Spinal cord (tissue), 10 donors: Measurements from ENCODE around the gene ITPK1. TPM values are rescaled to one million over a fixed set of nuclear protein-coding genes. Genes with fewer than 3 reads are reported as not detected.
"Not testable (repeated sequence)": the region's sequence is repeated elsewhere in the genome, so short reads cannot be mapped to it uniquely, and the experiment has no call there.

Experiments
- DNase-seq, 6 donors: peaks; one replicate each; pipeline versions ENCODE4 v3.0.0 to v3.0.0-alpha.2; 2013 to 2015; ENCODE audit warnings: low spot score in 6 of 6, low read depth in 4 of 6
- H3K27ac ChIP-seq: one replicate; pipeline ENCODE4 v1.5.1; 2013; ENCODE audit warnings: low read depth, low read length, control low read depth
- H3K27me3 ChIP-seq: one replicate; pipeline ENCODE4 v1.6.1; 2013; ENCODE audit warnings: low read length; ENCODE audit not compliant: control insufficient read depth, insufficient read depth
- H3K36me3 ChIP-seq: one replicate; pipeline ENCODE4 v1.6.1; 2013; ENCODE audit warnings: low read length; ENCODE audit not compliant: control insufficient read depth, insufficient read depth
- H3K4me1 ChIP-seq: one replicate; pipeline ENCODE4 v1.6.1; 2013; ENCODE audit warnings: low read length; ENCODE audit not compliant: control insufficient read depth, insufficient read depth
- H3K4me3 ChIP-seq: one replicate; pipeline ENCODE4 v1.5.1; 2013; ENCODE audit warnings: low read depth, low read length, control low read depth
- H3K9me3 ChIP-seq: one replicate; pipeline ENCODE4 v1.6.1; 2013; ENCODE audit warnings: low read length; ENCODE audit not compliant: control insufficient read depth, insufficient read depth
- WGBS: methylation state at CpG from one replicate; pipeline ENCODE4 v1.1.5; 2013; ENCODE audit warnings: missing lambda C conversion rate; ENCODE audit not compliant: insufficient coverage; 5-methylcytosine and 5-hydroxymethylcytosine counted together
- polyA plus RNA-seq, 2 donors: library from polyadenylated mRNA; unstranded; fragments of 120-200 nt; gene quantifications; one replicate each; pipeline ENCODE4 v1.2.1, GENCODE V29; 2013; ENCODE audit not compliant: insufficient read length in 2 of 2
- total RNA-seq, 2 donors: library from RNA; depleted of rRNA in 1 of 2; stranded (reverse); fragments of 120-200 nt in 1 of 2; fragments of >200 nt in 1 of 2; gene quantifications; one replicate each; pipeline versions ENCODE4 v1.2.3 to v1.2.4, GENCODE V29; 2013 to 2014
- donor health status: healthy.

The ITPK1 gene
- total and polyA plus RNA-seq, 4 donors = 33.8 to 147 (median 83.3) TPM

- Histone ChIP-seq H3K4me3 (peak overlapping the region; percentile 62), H3K27ac (peak overlapping the region; percentile 79), H3K27me3 (no peaks in the 10 kb centered on the region), H3K4me1 (peaks cover 43% of the 10 kb centered on the region), H3K36me3 (no peaks in the 10 kb centered on the region), H3K9me3 (no peaks in the 10 kb centered on the region)
- whole genome bisulfite sequencing = under 1% methylated on average over 96 of the region's 99 CpGs
- peak in 5 of 6 donors; percentile 49 to 96 (median 81) for DNase-seq
Observed at GRCh38 chr14:93115069-93115820, 480 bp downstream of the ITPK1 start.

GRCh38 chr14:93114713-93115068, 1.0 kb downstream of the ITPK1 start:
- Histone ChIP-seq H3K4me1 (peaks cover 46% of the 10 kb centered on the region), H3K36me3 (no peaks in the 10 kb centered on the region), H3K9me3 (no peaks in the 10 kb centered on the region), H3K27ac (peak overlapping the region; percentile 79), H3K4me3 (peak overlapping the region; percentile 62), H3K27me3 (no peaks in the 10 kb centered on the region)
- WGBS = under 1% methylated on average over 38 of the region's 38 CpGs
- DNase-seq = no peak

GRCh38 chr14:93114068-93114710, 1.5 kb downstream of the ITPK1 start:
- Histone ChIP-seq H3K36me3 (no peaks in the 10 kb centered on the region), H3K4me1 (peaks cover 48% of the 10 kb centered on the region), H3K27ac (peak overlapping the region; percentile 79), H3K9me3 (no peaks in the 10 kb centered on the region), H3K4me3 (peak overlapping the region; percentile 62), H3K27me3 (no peaks in the 10 kb centered on the region)
- peak in 2 of 6 donors; percentile 44 to 53 for DNase-seq
- 15% methylated on average over 11 of the region's 18 CpGs for WGBS

- Histone ChIP-seq H3K4me3 (peak overlapping the region; percentile 62), H3K27ac (peak overlapping the region; percentile 79)
- 34% methylated on average over 7 of the region's 8 CpGs for WGBS
Observed at GRCh38 chr14:93113678-93114067, 2.1 kb downstream of the ITPK1 start.

GRCh38 chr14:93112891-93113677, 2.6 kb downstream of the ITPK1 start:
- peak overlapping the region; percentile 79 for H3K27ac ChIP-seq
- peaks cover 48% of the 10 kb centered on the region for H3K4me1 ChIP-seq
- H3K36me3 ChIP-seq = peaks cover 3% of the 10 kb centered on the region

More at GRCh38 chr14:93113678-93114067, 2.1 kb downstream of the ITPK1 start:
- no peaks in the 10 kb centered on the region for H3K36me3 ChIP-seq
- no peaks in the 10 kb centered on the region for H3K9me3 ChIP-seq
- peaks cover 48% of the 10 kb centered on the region for H3K4me1 ChIP-seq
- H3K27me3 ChIP-seq = no peaks in the 10 kb centered on the region
- no peak for DNase-seq

GRCh38 chr14:93111541-93111940, 4.2 kb downstream of the ITPK1 start:
- H3K27ac ChIP-seq, H3K4me3 ChIP-seq, DNase-seq, H3K36me3 ChIP-seq, H3K9me3 ChIP-seq, H3K27me3 ChIP-seq: not testable (repeated sequence)
- H3K4me1 ChIP-seq = peaks cover 48% of the 10 kb centered on the region
- WGBS = 82% methylated on average over 3 of the region's 8 CpGs

More at GRCh38 chr14:93112891-93113677, 2.6 kb downstream of the ITPK1 start:
- 29% methylated on average over 12 of the region's 15 CpGs for WGBS
- H3K9me3 ChIP-seq = no peaks in the 10 kb centered on the region
- peak overlapping the region; percentile 62 for H3K4me3 ChIP-seq
- DNase-seq = peak in 5 of 6 donors; percentile 53 to 94 (median 75)
- H3K27me3 ChIP-seq = no peaks in the 10 kb centered on the region

GRCh38 chr14:93110856-93111419, 4.8 kb downstream of the ITPK1 start:
- no peaks in the 10 kb centered on the region for H3K27me3 ChIP-seq
- H3K9me3 ChIP-seq = no peaks in the 10 kb centered on the region
- 100% methylated on average over 1 of the region's 5 CpGs for WGBS
- DNase-seq = no peak
- no peak overlapping the region for H3K4me3 ChIP-seq
- peaks cover 42% of the 10 kb centered on the region for H3K4me1 ChIP-seq
- H3K36me3 ChIP-seq = peaks cover 7% of the 10 kb centered on the region
- H3K27ac ChIP-seq = no peak overlapping the region

- Histone ChIP-seq H3K4me1 (peaks cover 41% of the 10 kb centered on the region), H3K9me3 (no peaks in the 10 kb centered on the region), H3K27ac (no peak overlapping the region), H3K27me3 (no peaks in the 10 kb centered on the region), H3K4me3 (no peak overlapping the region), H3K36me3 (peaks cover 7% of the 10 kb centered on the region)
- 75% methylated on average over 7 of the region's 14 CpGs for WGBS
- DNase-seq = no peak
Observed at GRCh38 chr14:93109572-93110481, 5.9 kb downstream of the ITPK1 start.
